Right lobe of liver (tissue), 6 donors: Measurements from ENCODE around the gene CHCHD1. TPM values are rescaled to one million over a fixed set of nuclear protein-coding genes. Genes with fewer than 3 reads are reported as not detected.
A peak's percentile ranks its signal among the peaks of the same experiment; 100 is the strongest.

Experiments
- ATAC-seq, 4 donors: fragments of 200-7000 bp; cut with Tn5 transposase; one replicate each; pipeline ENCODE4 v1.9.1; 2020; ENCODE audit warnings: mild to moderate bottlenecking in 4 of 4, moderate library complexity in 4 of 4
- DNase-seq, 3 donors: peaks; one replicate each; pipeline ENCODE4 v3.0.0-alpha.2; 2020
- H3K27ac ChIP-seq, 3 donors: fragments of 200-600 bp; one replicate each; pipeline ENCODE4 v1.8.0; 2022
- H3K27me3 ChIP-seq, 2 donors: fragments of 200-600 bp; one replicate each; pipeline ENCODE4 v1.8.0; 2022
- H3K36me3 ChIP-seq, 4 donors: fragments of 200-600 bp; sonication (generic) in 1 of 4; one replicate each; pipeline versions ENCODE4 v1.5.1 to v1.8.0; 2017 to 2022; ENCODE audit warnings: control low read depth in 1 of 4
- H3K4me1 ChIP-seq, 4 donors: fragments of 200-600 bp; sonication (generic) in 1 of 4; one replicate each; pipeline versions ENCODE4 v1.5.1 to v1.8.0; 2017 to 2022; ENCODE audit warnings: control low read depth in 1 of 4
- H3K4me3 ChIP-seq, 3 donors: fragments of 200-600 bp; one replicate each; pipeline ENCODE4 v1.8.0; 2022
- H3K9me3 ChIP-seq, 4 donors: fragments of 200-600 bp; sonication (generic) in 1 of 4; one replicate each; pipeline versions ENCODE4 v1.5.1 to v1.8.0; 2017 to 2022; ENCODE audit warnings: control low read depth in 1 of 4
- CTCF ChIP-seq, 4 donors: fragments of 200-600 bp in 3 of 4; fragments of 450-650 bp in 1 of 4; IDR thresholded peaks; one replicate each; pipeline versions ENCODE4 v1.5.1 to v1.8.0; 2016 to 2022; ENCODE audit warnings: antibody characterized with exemption in 4 of 4, mild to moderate bottlenecking in 2 of 4
- POLR2A ChIP-seq: fragments of 450-650 bp; IDR thresholded peaks from one replicate; pipeline ENCODE4 v1.6.1; 2017; ENCODE audit warnings: antibody characterized with exemption, mild to moderate bottlenecking
- WGBS: methylation state at CpG from one replicate; pipeline ENCODE4 v1.1.6; 2018; ENCODE audit warnings: low coverage, low lambda C conversion rate; ENCODE audit not compliant: insufficient coverage; ENCODE audit errors: missing lambda C conversion rate; 5-methylcytosine and 5-hydroxymethylcytosine counted together
- intact Hi-C, 2 donors: fragments of 100-400 bp; cut with DNase I; formaldehyde crosslinking; loops; one replicate each; pipeline versions ENCODE4 v1.11.2 to v1.14.1; 2022
- total RNA-seq, 6 experiments: library from RNA; depleted of rRNA in 2 of 6; stranded (reverse); fragments of >200 nt in 2 of 6; fragmentation: NEBNext Ultra II Directional in 3 of 6; extraction: Animal tissue kit (Norgen Biotek cat#: 25700) in 3 of 6; gene quantifications; one replicate each; pipeline versions ENCODE4 v1.1.0 to v1.2.4, GENCODE V29; 2016 to 2023
- donor health status: DM: no; HTN: yes; CAD: no.
- donor health status: DM: no; HTN: no; CAD: no.
- donor health status: DM: no; HTN: no; CAD: no.
- donor health status: DM: no; HTN: yes; CAD: no.
- donor health status: DM: no; HTN: yes; CAD: no.

Gene CHCHD1
- total RNA-seq, 6 experiments from 2014 or later: 13.0 to 25.1 (median 17.4) TPM

- 81% methylated on average over 9 of the region's 17 CpGs for WGBS
- Histone ChIP-seq H3K9me3 (no peaks in the 10 kb centered on the region), H3K27ac (no peak overlapping the region), H3K27me3 (no peaks in the 10 kb centered on the region), H3K4me1 (peaks cover 0 to 22% (median 7%) of the 10 kb centered on the region in 4 donors), H3K36me3 (peaks cover 0 to 56% (median 36%) of the 10 kb centered on the region in 4 donors), H3K4me3 (no peak overlapping the region)
- intact Hi-C loops: no loop called here
- no peak for TF ChIP-seq CTCF (IDR thresholded peaks at IDR 0.05)
- TF ChIP-seq POLR2A: no peak
- ATAC-seq (no peak), DNase-seq (no peak)
These were observed 7.2 kb downstream of the CHCHD1 start for GRCh38 chr10:73788864-73789658.

- ATAC-seq (no peak), DNase-seq (no peak)
- Histone ChIP-seq H3K4me3 (no peak overlapping the region), H3K36me3 (peaks cover 0 to 62% (median 41%) of the 10 kb centered on the region in 4 donors), H3K27me3 (no peaks in the 10 kb centered on the region), H3K4me1 (peaks cover 0 to 20% (median 7%) of the 10 kb centered on the region in 4 donors), H3K27ac (no peak overlapping the region), H3K9me3 (no peaks in the 10 kb centered on the region)
- WGBS: 100% methylated on average over 1 of the region's 10 CpGs
- intact Hi-C loops: no loop called here
- no peak for TF ChIP-seq CTCF (IDR thresholded peaks at IDR 0.05)
- TF ChIP-seq POLR2A: no peak
These were observed 7.8 kb downstream of the CHCHD1 start for GRCh38 chr10:73789659-73790055.

- peaks cover 0 to 76% (median 50%) of the 10 kb centered on the region in 4 donors for H3K36me3 ChIP-seq
- H3K4me3 ChIP-seq: no peak overlapping the region
- intact Hi-C loops: no loop called here
- peaks cover 0 to 16% (median 5%) of the 10 kb centered on the region in 4 donors for H3K4me1 ChIP-seq
- no peaks in the 10 kb centered on the region for H3K27me3 ChIP-seq
- ATAC-seq (no peak), DNase-seq (no peak)
- no peak for TF ChIP-seq POLR2A
- TF ChIP-seq CTCF (IDR thresholded peaks at IDR 0.05): no peak
- H3K27ac ChIP-seq: no peak overlapping the region
- H3K9me3 ChIP-seq: no peaks in the 10 kb centered on the region
- WGBS: 84% methylated on average over 12 of the region's 22 CpGs
These were observed 9.2 kb downstream of the CHCHD1 start for GRCh38 chr10:73790886-73791625.

GRCh38 chr10:73791871-73792400 is 10.1 kb downstream of the CHCHD1 start:
- Histone ChIP-seq H3K36me3 (peaks cover 0 to 84% (median 53%) of the 10 kb centered on the region in 4 donors), H3K4me1 (peaks cover 0 to 12% (median 4%) of the 10 kb centered on the region in 4 donors), H3K27ac (no peak overlapping the region), H3K4me3 (no peak overlapping the region), H3K9me3 (no peaks in the 10 kb centered on the region), H3K27me3 (no peaks in the 10 kb centered on the region)
- intact Hi-C loops: no loop called here
- ATAC-seq (no peak), DNase-seq (peak in 1 of 3 donors; percentile 18)
- TF ChIP-seq POLR2A (no peak), CTCF (IDR thresholded peaks at IDR 0.05) (no peak)
- WGBS: 86% methylated on average over 8 of the region's 26 CpGs
